GM19372 (cell line): ENCODE data around the gene LINC01488.

Source experiments
- ATAC-seq: cut with Tn5 transposase; IDR thresholded peaks from one replicate; pipeline ENCODE4 v1.9.1; 2021; ENCODE audit warnings: mild to moderate bottlenecking, low read depth, moderate library complexity; ENCODE audit not compliant: unreplicated experiment

LINC01488 gene

DNA sequence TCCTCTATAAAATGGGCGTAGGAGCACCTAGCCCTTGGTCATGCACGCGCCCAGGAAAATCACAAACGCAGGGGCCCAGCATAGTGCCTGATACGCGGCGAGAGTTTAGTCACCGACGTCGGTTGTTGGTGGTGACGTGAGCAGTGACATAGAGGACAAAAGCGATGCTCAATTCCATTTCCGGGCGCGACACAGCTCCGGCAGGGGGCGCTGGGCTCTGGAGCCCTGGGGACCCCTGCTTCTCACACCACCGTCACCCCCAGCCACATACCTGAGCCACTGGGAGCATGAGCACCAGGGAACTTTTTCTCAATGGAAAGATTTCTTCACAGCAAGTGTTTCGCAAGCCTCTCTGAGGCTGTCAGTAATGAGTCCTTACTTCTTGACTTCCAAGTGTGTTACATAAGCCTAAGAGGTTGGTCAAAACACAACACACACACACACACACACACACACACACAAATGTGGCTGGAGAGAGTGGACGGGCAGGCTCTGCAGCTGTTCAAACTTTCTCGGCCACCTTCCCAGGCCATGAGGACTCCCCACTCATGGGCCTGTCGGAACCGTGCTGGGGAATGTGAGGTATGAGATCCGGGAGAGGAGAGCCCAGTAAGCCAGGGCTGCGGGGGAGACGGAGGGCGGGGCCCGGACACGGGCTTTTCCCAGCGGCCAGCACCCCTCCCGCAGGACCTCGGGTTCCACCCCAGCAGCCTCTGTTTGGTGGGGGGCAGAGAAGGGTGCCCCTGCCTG, 36.9 kb upstream of the LINC01488 start:
- no peak for ATAC-seq

DNA sequence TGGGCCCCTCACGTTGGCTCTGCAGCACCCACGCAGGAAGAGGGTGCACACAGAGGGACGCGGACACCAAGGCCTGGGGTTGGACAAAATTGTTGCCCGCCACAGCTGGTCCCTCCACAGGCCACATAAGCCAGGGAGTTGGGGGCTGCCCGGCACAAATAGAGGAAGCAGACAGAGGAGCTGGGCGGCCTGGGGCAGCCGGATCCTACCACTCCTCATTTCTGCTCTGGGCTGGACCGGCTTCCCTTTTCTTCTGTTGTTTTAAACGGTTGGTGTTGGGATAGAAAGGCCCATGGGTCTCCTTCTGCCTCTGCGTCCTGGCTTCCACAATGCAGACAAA, 36.4 kb upstream of the LINC01488 start:
- ATAC-seq: no peak

DNA sequence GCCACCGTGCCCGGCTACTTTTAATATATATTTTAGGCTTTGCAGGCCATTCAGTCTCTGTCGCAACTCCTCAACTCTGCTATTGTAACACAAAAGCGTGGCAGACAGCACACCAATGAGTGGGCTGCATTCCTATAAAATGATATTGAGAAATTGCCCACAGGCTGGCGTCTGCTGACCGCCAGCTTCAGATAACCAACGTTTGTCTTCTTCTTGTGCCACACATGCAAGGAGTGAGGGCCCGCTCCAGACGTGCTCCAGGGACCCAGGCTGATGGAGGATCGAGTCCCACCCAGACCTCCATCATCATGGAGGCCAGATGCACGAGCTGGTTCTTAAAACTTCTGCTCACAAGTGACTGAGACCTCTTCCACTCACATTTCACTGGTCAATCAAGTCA, 35.4 kb upstream of the LINC01488 start:
- no peak for ATAC-seq

DNA sequence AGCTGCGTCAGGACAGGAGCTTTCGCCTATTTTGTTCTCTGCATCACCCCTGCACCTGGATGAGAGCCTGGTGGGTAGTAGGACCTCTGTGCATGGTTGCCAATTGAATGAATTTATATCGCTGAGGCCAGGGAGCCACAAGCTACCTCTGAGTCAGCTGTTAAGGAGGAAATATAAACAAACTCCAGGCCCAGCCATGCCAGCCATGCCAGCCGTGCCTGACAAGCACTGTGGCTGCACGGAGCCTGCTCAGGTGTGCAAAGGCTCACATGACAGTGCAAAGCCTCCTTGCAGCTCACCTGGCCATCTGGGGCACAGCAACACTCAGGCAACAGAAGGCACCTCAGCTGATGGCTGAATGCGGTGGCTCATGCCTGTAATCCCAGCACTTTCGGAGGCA, 33.7 kb upstream of the LINC01488 start:
- ATAC-seq: no peak

DNA sequence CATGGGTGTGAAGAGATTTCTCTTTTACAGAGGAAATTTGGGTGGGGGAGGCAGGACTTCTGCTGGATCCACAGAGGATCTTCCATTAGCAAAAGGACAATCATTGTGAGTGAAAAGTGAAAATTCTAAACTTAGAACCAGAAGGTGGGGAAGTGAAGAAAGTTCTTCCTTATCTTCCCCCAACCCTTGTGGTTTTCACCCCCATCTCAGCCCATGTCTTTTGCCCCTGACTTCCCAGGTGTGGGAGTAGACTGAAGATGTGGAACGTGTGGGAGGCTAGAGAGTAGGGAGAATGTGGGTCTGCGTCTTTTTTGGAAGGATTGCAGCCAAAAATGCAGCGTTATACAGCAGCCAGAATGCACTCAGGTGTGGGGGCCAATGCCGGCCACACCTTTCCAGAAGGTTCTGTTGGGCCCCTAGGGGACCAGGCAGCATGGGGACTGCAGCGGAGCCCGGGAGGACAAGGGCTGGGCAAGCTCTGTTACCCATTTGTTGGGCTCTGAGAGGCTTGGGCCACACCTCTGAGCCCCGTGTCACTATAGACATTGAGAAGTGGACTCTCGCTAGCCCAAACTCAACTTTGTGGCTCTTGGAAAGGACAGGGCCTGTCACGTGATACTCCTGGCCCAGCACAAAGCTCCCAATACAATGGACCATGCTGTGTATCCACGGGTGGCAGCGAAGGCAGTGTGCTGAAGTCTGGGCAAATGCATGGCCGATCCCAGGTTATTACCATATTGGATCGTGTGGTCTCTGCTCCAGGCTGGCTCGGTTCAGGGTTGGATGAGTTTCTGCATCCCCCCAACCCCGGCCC, 32.8 kb upstream of the LINC01488 start:
- ATAC-seq: no peak

DNA sequence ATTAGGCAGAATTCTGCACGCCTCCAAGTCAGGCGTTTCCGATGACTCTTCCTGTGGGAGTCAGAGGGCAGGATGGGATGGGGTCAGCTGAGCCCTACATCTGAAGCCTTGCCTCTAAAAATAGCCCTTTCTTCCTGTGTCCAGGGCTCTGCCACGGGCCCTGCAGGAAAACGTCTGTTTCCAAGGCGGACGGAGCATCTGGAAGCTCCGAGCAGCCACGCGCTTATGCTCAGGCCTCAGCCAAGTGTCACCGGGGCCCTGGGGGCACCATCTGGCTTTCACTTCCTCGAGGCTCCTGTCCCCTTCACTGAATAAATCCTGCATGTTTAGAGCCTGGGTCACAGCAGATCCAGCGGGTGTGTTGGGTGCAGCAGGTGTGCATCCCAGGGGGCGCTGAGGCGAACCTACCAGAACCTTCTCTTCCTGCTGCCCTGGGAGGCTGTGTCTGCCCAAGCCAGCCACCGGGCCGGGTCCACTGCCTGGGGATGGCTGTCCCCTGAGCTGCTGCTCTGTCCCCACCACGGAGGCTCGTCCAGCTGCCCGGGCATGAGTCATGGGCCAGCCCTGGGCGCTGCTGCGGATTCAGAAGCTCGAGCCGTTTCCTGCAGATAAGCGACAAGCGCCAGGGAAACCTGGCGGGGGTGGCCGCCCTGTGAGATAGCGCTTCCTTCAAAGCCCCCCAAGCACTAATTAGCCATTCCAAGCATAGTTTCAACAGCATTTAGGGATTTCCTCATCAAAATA, 32.0 kb upstream of the LINC01488 start:
- ATAC-seq: no peak

DNA sequence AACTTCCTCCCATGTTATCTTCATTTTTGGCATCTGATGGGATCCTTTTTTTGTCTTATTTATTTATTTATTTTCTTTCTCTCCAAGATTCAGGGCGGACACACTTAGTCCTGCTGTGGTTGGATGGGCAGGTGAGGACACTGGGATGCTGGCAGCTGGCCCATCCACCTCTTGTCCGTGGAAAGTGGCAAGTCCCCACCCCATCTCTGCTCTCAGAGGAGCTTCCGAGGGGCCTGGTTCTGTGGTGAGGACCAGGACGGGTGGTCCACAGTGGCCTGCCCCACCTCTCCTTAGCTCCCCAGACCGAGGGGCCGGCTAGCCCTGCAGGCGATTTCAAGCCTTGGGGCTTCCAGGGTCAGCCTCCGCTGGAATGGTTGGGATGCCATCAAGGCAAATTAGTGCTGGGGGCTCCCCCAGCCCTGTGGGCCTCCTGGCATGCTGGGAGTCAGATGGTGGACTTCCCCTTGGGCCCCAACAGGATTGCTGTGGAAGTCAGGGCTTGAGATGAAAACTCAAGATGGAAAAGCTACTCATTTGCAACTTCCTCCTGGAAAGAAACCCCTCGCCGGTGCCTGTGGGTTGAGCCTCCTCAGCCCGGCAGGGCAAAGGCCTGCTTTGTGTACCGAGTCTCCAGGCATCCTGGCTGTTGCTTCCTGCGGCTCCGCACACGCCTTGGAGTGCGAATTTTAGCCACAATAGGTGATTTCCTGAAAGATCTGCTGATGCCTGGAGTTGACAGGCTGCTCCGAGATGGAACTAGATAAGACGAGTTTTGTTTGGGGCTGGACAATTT, 31.2 kb upstream of the LINC01488 start:
- ATAC-seq: no peak

DNA sequence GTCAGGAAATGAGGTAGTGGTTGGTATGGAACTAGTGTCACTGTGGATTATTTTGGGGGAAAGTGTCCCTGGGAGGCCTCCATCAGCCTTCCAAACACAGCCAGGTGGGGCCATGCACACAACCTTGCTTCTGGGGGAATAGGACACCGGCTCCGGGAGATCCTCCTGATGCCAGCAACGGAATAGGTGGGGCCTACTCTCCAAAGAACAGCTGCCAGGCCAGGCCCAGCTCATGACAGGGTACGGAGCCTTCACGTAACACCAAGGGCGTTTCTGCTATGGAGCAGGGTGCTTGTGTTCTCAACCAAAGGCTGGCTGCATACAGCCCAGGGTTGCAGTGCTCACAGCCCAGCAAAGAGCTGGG, 30.6 kb upstream of the LINC01488 start:
- ATAC-seq: no peak

DNA sequence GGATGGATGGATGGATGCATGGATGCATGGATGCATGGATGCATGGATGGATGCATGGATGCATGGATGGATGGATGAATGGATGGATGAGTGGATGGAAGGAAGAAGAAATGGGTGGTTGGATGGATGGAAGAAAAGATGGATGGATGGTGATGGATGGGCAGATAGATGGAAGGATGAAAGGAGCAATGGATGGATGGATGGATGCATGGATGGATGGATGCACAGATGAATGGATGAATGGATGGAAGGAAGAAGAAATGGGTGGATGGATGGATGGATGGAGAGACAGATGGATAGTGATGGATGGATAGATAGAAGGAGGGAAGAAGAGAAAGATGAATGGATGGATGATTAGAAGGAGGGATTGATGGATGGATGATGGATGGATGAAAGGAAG, 30.2 kb upstream of the LINC01488 start:
- no peak for ATAC-seq

DNA sequence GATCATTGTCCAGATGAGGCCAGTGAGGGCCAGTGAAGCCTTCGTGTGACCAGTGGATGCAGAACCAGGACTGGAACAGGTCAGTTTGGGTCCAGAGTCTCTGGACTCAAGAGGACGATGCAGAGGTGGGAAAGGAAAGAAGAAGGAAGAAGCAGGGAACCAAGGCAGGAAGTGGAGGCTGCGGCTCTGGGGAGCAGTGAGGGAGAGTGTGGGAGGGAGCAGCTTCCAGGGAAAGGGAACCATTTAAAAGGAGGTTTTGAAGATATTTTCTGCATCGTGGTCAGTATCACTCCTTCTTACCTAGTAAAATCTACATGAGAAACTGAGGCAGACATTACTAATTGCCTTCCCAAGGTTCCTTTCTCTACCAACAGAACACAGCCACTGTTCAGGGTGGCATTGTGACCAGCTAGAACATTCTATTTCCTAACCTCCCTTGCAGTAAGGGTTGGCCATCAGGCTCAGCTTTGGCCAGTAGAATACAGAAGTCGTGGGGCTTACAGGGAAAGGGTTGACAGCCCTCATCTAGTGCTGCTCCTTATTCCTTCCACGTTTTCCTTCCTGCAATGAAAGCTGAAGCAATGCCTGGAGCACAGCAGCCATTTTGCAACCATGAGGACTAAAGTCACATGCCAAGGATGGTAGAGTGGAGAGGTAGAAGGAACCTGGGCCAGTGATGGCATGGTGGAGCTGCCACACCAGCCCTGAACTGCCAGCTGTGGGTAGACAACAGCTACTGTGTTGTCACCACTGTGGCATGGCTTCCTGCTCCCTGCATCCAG, 29.1 kb upstream of the LINC01488 start:
- ATAC-seq: no peak

DNA sequence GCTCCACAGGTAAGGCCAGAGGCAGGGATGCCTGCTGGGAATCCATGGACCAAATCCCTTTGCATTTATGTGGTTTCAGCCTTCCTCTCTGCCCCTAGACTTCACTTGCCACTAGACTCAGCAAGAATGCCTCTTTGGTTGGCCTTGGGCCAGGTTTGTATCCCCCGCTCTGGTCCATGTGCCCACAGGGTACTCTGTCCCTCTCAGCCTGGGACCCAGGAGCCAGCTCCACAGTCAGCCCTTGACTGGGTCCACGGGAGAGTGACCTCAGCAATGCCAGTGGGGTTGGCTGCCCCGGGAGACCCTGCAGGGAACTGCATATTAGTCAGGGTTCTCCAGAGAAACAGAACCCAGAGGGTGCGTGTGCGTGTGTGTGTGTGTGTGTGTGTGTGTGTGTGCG, 28.3 kb upstream of the LINC01488 start:
- ATAC-seq: no peak

DNA sequence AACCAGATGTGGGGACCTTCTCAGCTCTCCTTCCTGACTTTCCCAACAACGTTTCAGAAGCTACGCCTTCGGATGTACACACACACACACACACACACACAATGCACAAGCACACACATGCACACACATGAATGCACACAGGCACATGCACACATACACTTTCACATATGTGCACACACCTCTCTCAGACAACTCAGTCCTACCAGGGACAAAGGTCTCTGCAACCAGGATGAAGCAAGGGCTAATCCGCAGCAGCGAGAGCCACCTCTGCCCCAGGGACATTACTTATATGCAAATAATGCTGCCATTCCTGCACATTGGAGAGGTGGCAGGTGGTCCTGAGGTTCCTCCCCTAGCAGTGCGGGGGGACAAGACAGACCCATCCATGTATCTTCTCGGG, 27.4 kb upstream of the LINC01488 start:
- no peak for ATAC-seq

DNA sequence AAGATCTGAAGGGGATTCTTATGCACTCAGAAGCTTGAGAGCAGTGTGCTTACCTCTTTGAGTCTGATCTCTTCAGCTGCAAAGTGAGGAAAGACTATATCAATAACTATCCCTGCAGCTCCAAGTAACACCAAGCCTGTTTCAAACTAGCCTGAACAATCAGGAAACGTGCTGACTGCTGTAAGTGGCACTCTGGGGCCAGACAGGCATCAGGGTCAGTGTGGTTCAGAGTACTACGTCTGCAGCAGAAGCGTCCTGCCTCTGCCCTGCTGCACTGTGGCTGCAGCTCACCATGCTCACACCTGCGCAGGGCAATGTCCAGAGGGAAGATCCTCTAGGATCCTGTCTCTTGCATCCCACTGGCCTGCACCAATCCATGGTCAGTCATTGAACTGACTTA, 25.5 kb upstream of the LINC01488 start:
- ATAC-seq: no peak

DNA sequence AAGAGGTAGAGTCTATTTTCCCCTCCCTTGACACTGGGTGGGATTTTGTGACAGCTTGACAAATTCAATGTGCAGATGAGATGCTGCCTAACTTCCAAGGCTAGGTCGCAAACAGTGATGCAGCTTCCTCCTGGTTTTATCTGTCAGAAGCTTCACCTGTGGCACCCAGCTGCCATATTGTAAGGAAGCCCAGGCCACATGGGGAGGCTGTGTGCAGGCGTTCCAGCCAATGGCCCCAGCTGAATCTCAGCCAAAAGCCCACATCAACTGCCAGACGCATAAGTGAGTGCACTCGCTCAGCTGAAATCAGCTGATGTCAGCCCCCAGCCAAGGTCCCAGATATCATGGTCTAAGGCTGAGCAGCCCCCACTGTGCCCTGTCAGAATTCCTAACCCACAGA, 24.8 kb upstream of the LINC01488 start:
- ATAC-seq: no peak

DNA sequence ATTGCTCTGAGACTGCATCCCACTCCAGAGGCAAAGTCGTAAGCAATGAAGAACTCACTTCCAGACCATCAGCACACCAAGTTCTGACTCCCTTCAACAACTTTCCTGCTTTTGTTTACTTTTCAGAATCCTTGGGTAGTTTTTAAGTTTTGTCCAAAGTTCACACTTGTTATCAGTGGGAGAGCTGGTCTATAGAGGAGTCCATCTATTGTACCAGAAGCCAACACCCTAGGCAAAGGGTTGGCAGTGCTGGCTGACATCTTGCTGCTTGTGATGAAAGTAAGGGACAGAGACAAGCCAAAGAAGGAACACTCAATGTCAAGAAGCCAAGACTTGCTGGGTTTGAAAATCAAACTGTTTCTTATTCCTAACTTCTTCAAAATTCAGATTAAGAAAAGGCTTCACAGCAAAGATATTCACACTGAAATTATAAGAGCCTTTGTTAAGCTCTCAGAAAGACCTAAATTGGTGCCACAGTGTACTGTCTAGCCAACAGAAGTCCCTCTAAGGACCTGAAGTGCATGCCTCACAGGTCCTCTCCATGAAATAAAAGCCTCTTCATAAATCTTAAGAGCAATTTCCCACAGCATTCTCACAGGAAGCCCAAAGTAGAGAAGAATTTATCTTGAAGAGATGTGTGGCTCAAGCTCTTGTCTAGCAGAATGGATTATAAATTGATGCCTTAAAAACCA, 21.5 kb upstream of the LINC01488 start:
- no peak for ATAC-seq

DNA sequence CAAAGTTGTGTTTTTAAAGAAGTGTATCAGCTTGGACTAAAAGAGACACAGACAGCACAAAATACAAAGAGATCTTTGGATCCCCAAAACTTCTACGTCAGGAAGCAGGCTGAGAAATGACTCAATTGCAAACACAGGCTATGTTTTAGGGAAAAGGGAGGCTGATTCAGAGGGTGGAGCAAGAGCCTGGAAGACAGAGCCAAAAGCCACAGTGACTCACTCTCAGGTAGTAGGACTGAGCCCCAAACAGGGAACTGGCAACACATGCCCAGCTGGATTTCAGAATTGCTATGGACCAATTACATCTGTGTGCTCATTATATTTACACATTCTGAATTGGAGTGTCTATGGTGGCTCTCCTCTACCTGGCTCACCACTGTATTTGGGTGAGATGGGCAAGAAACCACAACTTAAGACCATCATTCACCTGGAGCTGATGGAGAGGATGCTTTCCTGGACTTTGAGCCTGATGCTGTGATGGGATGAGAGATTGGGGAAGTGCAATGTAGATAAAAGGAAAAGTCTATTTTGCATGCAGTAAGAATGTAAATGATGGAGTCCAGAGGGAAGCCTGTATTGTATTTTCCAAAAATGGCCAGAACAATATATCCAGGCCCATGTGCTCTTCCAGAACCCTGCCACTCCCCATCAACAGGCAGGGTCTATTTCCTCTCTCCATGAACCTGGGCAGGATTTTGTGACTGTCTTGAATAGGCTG, 20.8 kb upstream of the LINC01488 start:
- ATAC-seq: no peak

DNA sequence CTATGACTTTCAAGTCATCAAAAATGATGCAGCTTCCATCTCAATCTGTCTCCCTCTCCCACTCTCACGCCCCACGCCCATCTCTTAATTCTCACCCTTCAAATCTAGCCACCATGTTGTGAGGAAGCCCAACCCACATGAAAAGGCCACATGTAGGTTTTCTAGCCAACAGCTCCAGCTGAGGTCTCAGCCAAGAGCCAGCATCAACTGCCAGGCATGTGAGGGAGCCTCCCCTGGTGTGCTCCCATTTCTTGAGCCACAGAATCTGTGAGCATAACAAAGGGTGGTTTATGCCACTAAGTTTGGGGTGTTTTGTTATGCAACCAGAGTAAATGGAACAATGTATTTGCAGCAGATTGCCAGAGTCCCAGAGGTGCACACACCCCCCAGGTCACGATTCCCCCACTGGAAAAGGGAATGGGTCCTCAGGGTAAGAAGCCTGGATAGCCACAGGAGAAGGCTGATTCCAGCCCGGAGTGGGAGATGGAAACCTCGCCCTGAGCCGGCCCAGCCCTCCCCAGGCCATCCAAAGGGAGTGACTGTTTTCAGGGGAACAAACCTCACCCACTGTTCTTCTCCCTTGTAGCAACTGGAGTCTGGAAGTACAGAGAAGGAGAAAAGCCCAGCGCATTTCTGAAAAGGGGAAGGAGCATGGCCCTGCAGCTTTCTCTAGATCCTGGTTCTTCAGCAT, 20.0 kb upstream of the LINC01488 start:
- ATAC-seq: no peak
